Tibial nerve (tissue), 4 donors: Measurements from ENCODE around the gene METAP2. TPM values are rescaled to one million over a fixed set of nuclear protein-coding genes. Genes with fewer than 3 reads are reported as not detected.

ENCODE experiments used
- DNase-seq, 2 donors: peaks; one replicate each; pipeline ENCODE4 v3.0.0-alpha.2; 2019; ENCODE audit warnings: low spot score in 2 of 2
- H3K27ac ChIP-seq, 4 donors: fragments of 200-600 bp; sonication (generic) in 3 of 4; one replicate each; pipeline ENCODE4 v1.5.1; 2017 to 2019; ENCODE audit warnings: mild to moderate bottlenecking in 1 of 4
- H3K27me3 ChIP-seq, 2 donors: fragments of 200-600 bp; sonication (generic) in 1 of 2; one replicate each; pipeline versions ENCODE4 v1.5.1 to v1.6.0; 2017 to 2019
- H3K36me3 ChIP-seq, 3 donors: fragments of 200-600 bp; sonication (generic); one replicate each; pipeline ENCODE4 v1.5.1; 2018 to 2019
- H3K4me1 ChIP-seq, 4 donors: fragments of 200-600 bp; sonication (generic) in 3 of 4; one replicate each; pipeline ENCODE4 v1.5.1; 2017 to 2019
- H3K4me3 ChIP-seq, 4 donors: fragments of 200-600 bp; sonication (generic) in 3 of 4; one replicate each; pipeline ENCODE4 v1.5.1; 2017 to 2019; ENCODE audit warnings: mild to moderate bottlenecking in 1 of 4, moderate library complexity in 1 of 4
- H3K9me3 ChIP-seq, 4 donors: fragments of 200-600 bp; sonication (generic) in 3 of 4; one replicate each; pipeline ENCODE4 v1.5.1; 2017 to 2019
- EP300 ChIP-seq, 2 donors: sonication (generic); formaldehyde crosslinking; IDR thresholded peaks; one replicate each; pipeline ENCODE4 v1.6.1; 2017; ENCODE audit warnings: antibody characterized with exemption in 2 of 2, mild to moderate bottlenecking in 1 of 2
- POLR2A ChIP-seq, 2 donors: fragments of 450-650 bp; IDR thresholded peaks; one replicate each; pipeline ENCODE4 v1.6.1; 2017; ENCODE audit warnings: antibody characterized with exemption in 2 of 2, mild to moderate bottlenecking in 2 of 2, moderate library complexity in 2 of 2
- WGBS, 2 donors: methylation state at CpG; one replicate each; pipeline ENCODE4 v1.1.5; 2018; 5-methylcytosine and 5-hydroxymethylcytosine counted together
- total RNA-seq, 4 donors: library from RNA; depleted of rRNA; stranded (reverse); fragments of >200 nt; gene quantifications; one replicate each; pipeline ENCODE4 v1.1.0, GENCODE V29; 2016
- TF ChIP-seq, protein P1 (sequence below), 5 experiments: fragments of 200-600 bp in 3 of 5; fragments of 450-650 bp in 2 of 5; sonication (generic) in 3 of 5; IDR thresholded peaks; one replicate each; pipeline ENCODE4 v1.5.1; 2016 to 2019; ENCODE audit warnings: antibody characterized with exemption in 5 of 5, mild to moderate bottlenecking in 3 of 5, moderate library complexity in 2 of 5

METAP2 gene
- total RNA-seq, 4 donors from 2014 or later: 62.6 to 111 (median 73.9) TPM

DNA sequence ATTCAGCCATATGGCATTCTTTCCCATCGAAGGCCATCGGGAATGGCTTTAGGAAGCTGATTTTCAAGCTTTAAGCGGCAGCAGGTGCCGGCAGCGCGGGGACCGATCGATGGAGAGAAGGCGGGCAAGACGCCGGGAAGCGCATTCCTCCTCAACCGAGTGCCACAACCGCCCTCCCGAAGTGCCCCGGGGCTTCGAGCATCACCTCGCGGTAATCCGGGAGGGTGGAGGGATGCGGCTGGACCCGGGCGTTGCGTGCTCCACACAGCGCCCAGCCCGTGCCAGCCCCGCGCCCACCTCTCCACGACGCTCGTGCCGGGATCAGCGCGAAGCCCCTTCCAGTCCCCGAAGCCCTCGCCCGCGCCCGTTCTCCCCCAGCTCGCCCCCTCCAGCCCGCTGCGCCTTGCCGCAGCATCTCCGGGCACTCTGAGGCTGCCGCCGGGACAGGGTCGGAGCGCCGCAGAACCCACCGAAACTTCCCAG is 74.1 kb downstream of the METAP2 start:
- TF ChIP-seq, protein P1, sequence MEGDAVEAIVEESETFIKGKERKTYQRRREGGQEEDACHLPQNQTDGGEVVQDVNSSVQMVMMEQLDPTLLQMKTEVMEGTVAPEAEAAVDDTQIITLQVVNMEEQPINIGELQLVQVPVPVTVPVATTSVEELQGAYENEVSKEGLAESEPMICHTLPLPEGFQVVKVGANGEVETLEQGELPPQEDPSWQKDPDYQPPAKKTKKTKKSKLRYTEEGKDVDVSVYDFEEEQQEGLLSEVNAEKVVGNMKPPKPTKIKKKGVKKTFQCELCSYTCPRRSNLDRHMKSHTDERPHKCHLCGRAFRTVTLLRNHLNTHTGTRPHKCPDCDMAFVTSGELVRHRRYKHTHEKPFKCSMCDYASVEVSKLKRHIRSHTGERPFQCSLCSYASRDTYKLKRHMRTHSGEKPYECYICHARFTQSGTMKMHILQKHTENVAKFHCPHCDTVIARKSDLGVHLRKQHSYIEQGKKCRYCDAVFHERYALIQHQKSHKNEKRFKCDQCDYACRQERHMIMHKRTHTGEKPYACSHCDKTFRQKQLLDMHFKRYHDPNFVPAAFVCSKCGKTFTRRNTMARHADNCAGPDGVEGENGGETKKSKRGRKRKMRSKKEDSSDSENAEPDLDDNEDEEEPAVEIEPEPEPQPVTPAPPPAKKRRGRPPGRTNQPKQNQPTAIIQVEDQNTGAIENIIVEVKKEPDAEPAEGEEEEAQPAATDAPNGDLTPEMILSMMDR (IDR thresholded peaks at IDR 0.05): no peak
- TF ChIP-seq POLR2A (IDR thresholded peaks at IDR 0.05) (no peak), EP300 (IDR thresholded peaks at IDR 0.05) (no peak)
- peak in 1 of 2 donors; percentile 19 for DNase-seq
- Histone ChIP-seq H3K4me3 (peak overlapping the region; percentile 82 to 93 (median 88)), H3K9me3 (no peaks in the 10 kb centered on the region), H3K27ac (peak overlapping the region; percentile 77 to 96 (median 88)), H3K27me3 (no peaks in the 10 kb centered on the region), H3K36me3 (no peaks in the 10 kb centered on the region), H3K4me1 (peaks cover 0 to 24% (median 3%) of the 10 kb centered on the region in 4 donors)
- 1 to 2% methylated on average over 38 to 49 of the region's 50 CpGs for WGBS, 2 donors

DNA sequence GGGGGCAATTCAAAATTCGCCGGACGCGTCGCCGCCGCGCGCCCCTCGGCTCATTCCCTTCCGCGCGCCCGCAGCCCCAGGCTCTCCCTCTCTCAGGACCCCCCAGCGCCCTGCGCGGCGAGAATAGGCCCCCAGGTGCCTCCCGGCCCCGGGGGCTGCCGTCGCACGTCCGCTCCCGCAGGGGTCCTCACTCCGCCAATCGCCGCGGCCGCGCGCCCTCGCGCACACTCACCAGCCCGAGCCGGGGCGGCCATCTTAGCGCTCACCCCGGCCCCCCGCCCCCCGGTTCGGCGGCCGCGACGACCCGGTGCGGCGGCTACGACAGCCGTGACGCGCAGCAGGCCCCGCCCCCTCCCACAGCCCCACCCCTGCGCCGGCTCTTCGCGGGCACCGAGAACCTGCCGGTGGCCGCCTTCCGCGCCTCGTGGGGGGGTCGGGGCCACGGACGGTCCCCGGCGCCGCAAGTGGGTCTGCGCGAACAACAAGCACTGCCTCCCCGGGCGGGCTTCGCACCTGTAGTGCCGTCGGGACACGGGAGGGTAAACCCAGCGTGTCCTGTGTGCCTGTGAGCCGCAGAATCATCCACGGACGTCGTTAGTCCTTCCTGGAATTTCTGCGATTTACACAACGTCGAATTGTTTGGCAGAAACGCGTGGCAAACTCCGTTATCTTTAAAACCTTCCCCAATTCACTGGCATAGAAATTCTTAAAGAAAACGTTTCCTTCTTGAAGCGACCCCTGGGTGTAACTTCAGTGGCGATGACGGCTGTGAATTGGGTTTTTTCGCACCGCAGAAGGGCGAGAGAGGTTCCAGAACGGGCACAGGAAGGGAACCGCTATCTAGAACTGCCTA is 74.8 kb downstream of the METAP2 start:
- Histone ChIP-seq H3K27me3 (no peaks in the 10 kb centered on the region), H3K4me1 (peaks cover 0 to 24% (median 3%) of the 10 kb centered on the region in 4 donors), H3K9me3 (no peaks in the 10 kb centered on the region), H3K4me3 (peak overlapping the region; percentile 82 to 93 (median 88)), H3K36me3 (no peaks in the 10 kb centered on the region), H3K27ac (peak overlapping the region; percentile 77 to 96 (median 88))
- WGBS, 2 donors: 7 to 12% methylated on average over 32 to 61 of the region's 98 CpGs
- DNase-seq: peak; percentile 32 to 43
- TF ChIP-seq, protein P1 (IDR thresholded peaks at IDR 0.05): no peak
- TF ChIP-seq POLR2A (IDR thresholded peaks at IDR 0.05): peak; percentile 69 to 90
- TF ChIP-seq EP300 (IDR thresholded peaks at IDR 0.05): peak in 1 of 2 donors; percentile 39

DNA sequence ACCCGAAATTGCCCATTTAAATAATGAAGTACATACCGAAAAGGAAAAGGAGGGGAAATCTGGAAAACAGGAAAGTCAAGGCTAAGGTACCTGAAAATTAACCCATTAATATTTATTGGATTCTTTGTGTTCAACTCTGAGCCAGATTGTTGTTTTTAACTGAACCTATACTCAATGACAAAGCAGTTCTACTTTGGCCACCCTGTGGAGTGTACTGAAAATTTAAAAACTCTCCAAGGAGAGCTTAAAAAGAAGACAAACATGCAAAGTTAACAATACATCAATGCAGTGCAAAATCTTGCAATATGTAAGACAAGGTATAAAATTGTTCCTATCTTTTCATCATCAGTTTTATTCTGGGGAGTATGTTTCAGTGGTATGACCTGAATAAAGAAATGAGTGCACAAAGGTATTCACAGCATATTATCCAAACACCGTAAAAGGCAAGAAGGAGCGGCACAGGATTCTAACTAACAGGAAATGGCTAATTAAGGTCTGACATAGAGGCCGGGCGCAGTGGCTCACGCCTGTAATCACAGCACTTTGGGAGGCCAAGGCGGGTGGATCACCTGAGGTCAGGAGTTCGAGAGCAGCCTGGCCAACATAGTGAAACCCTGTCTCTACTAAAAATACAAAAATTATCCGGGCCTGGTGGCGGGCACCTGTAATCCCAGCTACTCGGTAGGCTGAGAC is 75.6 kb downstream of the METAP2 start:
- TF ChIP-seq, protein P1 (IDR thresholded peaks at IDR 0.05): no peak
- TF ChIP-seq EP300 (IDR thresholded peaks at IDR 0.05) (no peak), POLR2A (IDR thresholded peaks at IDR 0.05) (no peak)
- H3K9me3 ChIP-seq: no peaks in the 10 kb centered on the region
- H3K36me3 ChIP-seq: no peaks in the 10 kb centered on the region
- no peak for DNase-seq
- peak overlapping the region in 3 of 4 donors; percentile 77 to 96 (median 79) for H3K27ac ChIP-seq
- H3K4me3 ChIP-seq: peak overlapping the region; percentile 82 to 93 (median 88)
- H3K27me3 ChIP-seq: no peaks in the 10 kb centered on the region
- WGBS, 2 donors: 73 to 76% methylated on average over 12 of the region's 12 CpGs
- H3K4me1 ChIP-seq: peaks cover 0 to 23% (median 3%) of the 10 kb centered on the region in 4 donors

DNA sequence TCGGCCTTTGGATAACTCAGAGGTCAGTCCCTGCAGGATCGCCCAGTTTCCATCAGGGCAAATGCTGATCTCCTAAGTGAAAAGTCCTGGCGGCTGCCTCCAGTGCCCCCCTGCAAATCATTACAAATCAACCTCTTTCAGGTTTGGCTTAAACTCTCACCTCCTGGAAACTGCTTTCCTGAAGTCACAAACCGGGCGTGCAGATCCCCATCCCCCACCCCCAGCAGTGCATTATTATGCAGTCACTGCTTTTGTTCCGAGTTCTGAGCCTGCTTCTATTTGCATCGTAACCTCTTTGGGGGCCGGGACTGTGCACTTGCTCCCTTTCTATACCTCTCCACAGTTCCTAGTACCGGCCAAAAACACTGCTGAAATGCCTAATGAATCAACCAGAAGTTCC is 77.4 kb downstream of the METAP2 start, which contains the start of gene USP44:
Gene USP44 (minus strand): TSS at position 172 of the 400 bp plus-strand sequence. CDS start 17,220 bp downstream, outside the sequence.
- WGBS, 2 donors: 26 to 36% methylated on average over 8 to 9 of the region's 9 CpGs
- Histone ChIP-seq H3K4me1 (peaks cover 0 to 6% (median 0%) of the 10 kb centered on the region in 4 donors), H3K27me3 (no peaks in the 10 kb centered on the region), H3K9me3 (no peaks in the 10 kb centered on the region), H3K36me3 (no peaks in the 10 kb centered on the region), H3K4me3 (no peak within 1 kb of the TSS), H3K27ac (no peak within 1 kb of the TSS)
- DNase-seq: no peak
- TF ChIP-seq POLR2A (IDR thresholded peaks at IDR 0.05) (no peak), EP300 (IDR thresholded peaks at IDR 0.05) (no peak)
- TF ChIP-seq, protein P1 (IDR thresholded peaks at IDR 0.05): no peak
